ENCODE data around the gene LIPG. TPM values are rescaled to one million over a fixed set of nuclear protein-coding genes. Genes with fewer than 3 reads are reported as not detected.

The LIPG gene
- total RNA-seq, 1 experiment from 2014 or later, result 86.7 TPM

GRCh38 chr18:49616618-49617328 lies 54.9 kb downstream of the LIPG start:
- ChIA-PET POLR2A (no interaction called here), CTCF (no interaction called here)
- Mint-ChIP-seq H3K9me3 (ENCODE audit: unreplicated experiment) (no peaks in the 10 kb centered on the region), H3K27me3 (ENCODE audit: insufficient read depth, unreplicated experiment) (no peaks in the 10 kb centered on the region), H3K36me3 (ENCODE audit: insufficient read depth, unreplicated experiment) (no peaks in the 10 kb centered on the region), H3K4me3 (ENCODE audit: unreplicated experiment) (no peak overlapping the region), H3K4me1 (ENCODE audit: low read depth, unreplicated experiment) (peaks cover 19% of the 10 kb centered on the region), H3K27ac (ENCODE audit: unreplicated experiment) (no peak overlapping the region)
- H3K36me3 ChIP-seq (ENCODE audit: control insufficient read depth, insufficient read depth, low read length), result no peaks in the 10 kb centered on the region
- no peak for TF ChIP-seq CTCF (IDR thresholded peaks at IDR 0.05; ENCODE audit: insufficient read depth in 1 of 2, low read depth in 1 of 2, low read length in 1 of 2, severe bottlenecking in 1 of 2, unreplicated experiment in 1 of 2)
- BruUV-seq (replicated peaks), result no TSS peak
- intact Hi-C loops (cut with micrococcal nuclease; ENCODE audit: unreplicated experiment), result no loop called here
- no peaks in the 10 kb centered on the region for H3K27me3 ChIP-seq (replicated peaks; ENCODE audit: control insufficient read depth, insufficient read depth, low read length)
- H3K4me3 ChIP-seq (ENCODE audit: low read depth, low read length), result no peak overlapping the region
- DNase-seq, result no peak
- H3K9me3 ChIP-seq, result no peaks in the 10 kb centered on the region
- no peaks in the 10 kb centered on the region for H3K4me1 ChIP-seq

- DNase-seq, result no peak
- ChIA-PET CTCF (no interaction called here), POLR2A (no interaction called here)
- H3K4me1 Mint-ChIP-seq (ENCODE audit: low read depth, unreplicated experiment), result peaks cover 19% of the 10 kb centered on the region
- H3K9me3 Mint-ChIP-seq (ENCODE audit: unreplicated experiment), result no peaks in the 10 kb centered on the region
- no peaks in the 10 kb centered on the region for H3K9me3 ChIP-seq
- no peaks in the 10 kb centered on the region for H3K36me3 ChIP-seq (ENCODE audit: control insufficient read depth, insufficient read depth, low read length)
- no peak overlapping the region for H3K4me3 Mint-ChIP-seq (ENCODE audit: unreplicated experiment)
- no peaks in the 10 kb centered on the region for H3K36me3 Mint-ChIP-seq (ENCODE audit: insufficient read depth, unreplicated experiment)
- TF ChIP-seq CTCF (IDR thresholded peaks at IDR 0.05; ENCODE audit: insufficient read depth in 1 of 2, low read depth in 1 of 2, low read length in 1 of 2, severe bottlenecking in 1 of 2, unreplicated experiment in 1 of 2), result no peak
- no peaks in the 10 kb centered on the region for H3K27me3 Mint-ChIP-seq (ENCODE audit: insufficient read depth, unreplicated experiment)
- no peak overlapping the region for H3K27ac Mint-ChIP-seq (ENCODE audit: unreplicated experiment)
- no peaks in the 10 kb centered on the region for H3K27me3 ChIP-seq (replicated peaks; ENCODE audit: control insufficient read depth, insufficient read depth, low read length)
- no TSS peak for BruUV-seq (replicated peaks)
- H3K4me3 ChIP-seq (ENCODE audit: low read depth, low read length), result no peak overlapping the region
- H3K4me1 ChIP-seq, result no peaks in the 10 kb centered on the region
- intact Hi-C loops (cut with micrococcal nuclease; ENCODE audit: unreplicated experiment), result no loop called here
Observed at GRCh38 chr18:49617329-49617695, 55.5 kb downstream of the LIPG start.

GRCh38 chr18:49617865-49618264 lies 56.0 kb downstream of the LIPG start:
- no peak overlapping the region for H3K27ac Mint-ChIP-seq (ENCODE audit: unreplicated experiment)
- ChIA-PET CTCF (no interaction called here), POLR2A (no interaction called here)
- no peaks in the 10 kb centered on the region for H3K9me3 ChIP-seq
- H3K4me1 ChIP-seq, result no peaks in the 10 kb centered on the region
- no peak overlapping the region for H3K4me3 Mint-ChIP-seq (ENCODE audit: unreplicated experiment)
- intact Hi-C loops (cut with micrococcal nuclease; ENCODE audit: unreplicated experiment), result no loop called here
- TF ChIP-seq CTCF (IDR thresholded peaks at IDR 0.05; ENCODE audit: insufficient read depth in 1 of 2, low read depth in 1 of 2, low read length in 1 of 2, severe bottlenecking in 1 of 2, unreplicated experiment in 1 of 2), result no peak
- BruUV-seq (replicated peaks), result no TSS peak
- H3K36me3 ChIP-seq (ENCODE audit: control insufficient read depth, insufficient read depth, low read length), result no peaks in the 10 kb centered on the region
- peaks cover 19% of the 10 kb centered on the region for H3K4me1 Mint-ChIP-seq (ENCODE audit: low read depth, unreplicated experiment)
- H3K4me3 ChIP-seq (ENCODE audit: low read depth, low read length), result no peak overlapping the region
- no peaks in the 10 kb centered on the region for H3K9me3 Mint-ChIP-seq (ENCODE audit: unreplicated experiment)
- no peaks in the 10 kb centered on the region for H3K27me3 ChIP-seq (replicated peaks; ENCODE audit: control insufficient read depth, insufficient read depth, low read length)
- no peaks in the 10 kb centered on the region for H3K36me3 Mint-ChIP-seq (ENCODE audit: insufficient read depth, unreplicated experiment)
- no peak for DNase-seq
- no peaks in the 10 kb centered on the region for H3K27me3 Mint-ChIP-seq (ENCODE audit: insufficient read depth, unreplicated experiment)
